ENCODE data around the gene LOC128125822. TPM values are rescaled to one million over a fixed set of nuclear protein-coding genes. Genes with fewer than 3 reads are reported as not detected.

The LOC128125822 gene

DNA sequence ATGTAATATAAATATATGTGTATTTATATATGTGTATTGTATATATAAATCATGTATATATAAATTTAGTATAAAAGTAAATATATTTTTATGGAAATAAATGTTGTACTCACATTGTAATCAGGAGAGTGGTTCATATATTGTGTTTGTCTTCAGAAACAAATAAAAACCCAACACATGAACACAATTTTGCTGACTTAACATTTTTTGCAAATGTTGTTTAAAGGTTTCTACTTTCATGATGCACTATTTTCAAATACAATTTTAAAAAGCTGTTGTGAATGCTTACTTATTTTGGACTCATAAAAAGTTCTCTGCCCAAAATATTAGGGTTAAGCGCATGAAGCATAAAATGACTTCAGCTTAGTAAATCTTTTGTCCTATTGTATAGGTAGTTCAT lies 39.3 kb downstream of the LOC128125822 start:
- Mint-ChIP-seq H3K9me3 (no peaks in the 10 kb centered on the region), H3K4me3 (no peak overlapping the region), H3K36me3 (no peaks in the 10 kb centered on the region), H3K4me1 (peaks cover 4% of the 10 kb centered on the region), H3K27me3 (ENCODE audit: low read depth) (peaks cover 10% of the 10 kb centered on the region), H3K27ac (no peak overlapping the region)
- no peak for TF ChIP-seq CTCF (IDR thresholded peaks at IDR 0.05; ENCODE audit: unreplicated experiment)
- no peak for DNase-seq (ENCODE audit: low spot score in 2 of 2, unreplicated experiment in 2 of 2)

GRCh38 chr6:63615590-63615989 lies 43.3 kb downstream of the LOC128125822 start:
- no peak for DNase-seq (ENCODE audit: low spot score in 2 of 2, unreplicated experiment in 2 of 2)
- H3K4me3 Mint-ChIP-seq = no peak overlapping the region
- no peak overlapping the region for H3K27ac Mint-ChIP-seq
- no peaks in the 10 kb centered on the region for H3K9me3 Mint-ChIP-seq
- no peak for TF ChIP-seq CTCF (IDR thresholded peaks at IDR 0.05; ENCODE audit: unreplicated experiment)
- H3K27me3 Mint-ChIP-seq (ENCODE audit: low read depth) = peaks cover 32% of the 10 kb centered on the region
- H3K4me1 Mint-ChIP-seq = peaks cover 4% of the 10 kb centered on the region
- no peaks in the 10 kb centered on the region for H3K36me3 Mint-ChIP-seq

Other genes with a start within 250 kb of the LOC128125822 start
- 47.0 to 51.5 TPM (median 51.1 TPM) in 3 replicates for gene PTP4A1, start within 50 bp of the LOC128125822 start, total RNA-seq
- gene PHF3, start 63.3 kb downstream of the LOC128125822 start, total RNA-seq = 64.8 to 69.5 TPM (median 67.1 TPM) in 3 replicates

Data from mesothelial cell of epicardium (in vitro differentiated cells).